HCT116 (cell line): ENCODE data around the gene HYAL1. TPM values are rescaled to one million over a fixed set of nuclear protein-coding genes. Genes with fewer than 3 reads are reported as not detected.

Experiments used
- ATAC-seq: fragments of 200-7000 bp; cut with Tn5 transposase; 2 replicates; pipeline ENCODE4 v1.9.1; 2020; ENCODE audit warnings: mild to moderate bottlenecking, moderate library complexity
- BruUV-seq: library from RNA; stranded (reverse); fragments of 400-500 nt; replicated peaks from 2 replicates; lab custom pipeline; 2021; lab: Mats Ljungman, UMichigan
- CTCF ChIA-PET: fragments of 300-600 bp; sonication (Branson Sonifier 250); formaldehyde crosslinking; loops from one replicate; lab custom pipeline; 2021; ENCODE audit warnings: antibody characterized with exemption; lab: Charles Lee
- POLR2A ChIA-PET: fragments of 300-600, 350-600 bp; sonication (Branson Sonifier 250); formaldehyde crosslinking; loops from one replicate; lab custom pipeline; 2021; ENCODE audit warnings: antibody characterized with exemption; lab: Charles Lee
- RAD21 ChIA-PET, 2 experiments: fragments of 300-600 bp; sonication (Branson Sonifier 250); formaldehyde crosslinking; loops; one replicate each; lab custom pipeline; 2023; ENCODE audit warnings: low total read pairs in 2 of 2; ENCODE audit not compliant: uncharacterized antibody in 2 of 2, unreplicated experiment in 2 of 2, low non-redundant PET in 1 of 2; lab: Charles Lee
- DNase-seq: peaks from one replicate; pipeline ENCODE4 v3.0.0-alpha.2; 2010; ENCODE audit warnings: low read depth, low spot score
- H2AFZ ChIP-seq: fragments of 200-600 bp; shearing (Covaris generic), sonication (generic); 2 replicates; pipeline ENCODE4 v1.6.1; 2017; ENCODE audit warnings: low read depth, mixed run types, mixed read lengths, antibody characterized with exemption, low read length; ENCODE audit not compliant: poor library complexity, severe bottlenecking
- H3K27ac ChIP-seq: 2 replicates; pipeline ENCODE4 v1.5.1; 2012; ENCODE audit warnings: low read depth, low read length
- H3K27me3 ChIP-seq: fragments of 200-600 bp; sonication (generic); 2 replicates; pipeline ENCODE4 v1.6.1; 2016; ENCODE audit warnings: mixed run types, low read length, mixed read lengths; ENCODE audit not compliant: insufficient read depth
- H3K36me3 ChIP-seq, 2 experiments: fragments of 200-500 bp in 1 of 2; fragments of 200-600 bp in 1 of 2; sonication (Bioruptor generic) in 1 of 2; sonication (generic) in 1 of 2; 2 replicates each; pipeline versions ENCODE4 v1.5.1 to v1.6.1; 2014 to 2016; ENCODE audit warnings: low read length in 2 of 2, inconsistent platforms in 1 of 2, mixed read lengths in 1 of 2, mixed run types in 1 of 2; ENCODE audit not compliant: insufficient read depth in 2 of 2, control insufficient read depth in 1 of 2
- H3K4me1 ChIP-seq, 2 experiments: fragments of 200-600 bp in 1 of 2; sonication (generic) in 1 of 2; 2 replicates each; pipeline versions ENCODE4 v1.5.1 to v1.6.1; 2012 to 2017; ENCODE audit warnings: low read length in 2 of 2, inconsistent platforms in 1 of 2, mild to moderate bottlenecking in 1 of 2, mixed read lengths in 1 of 2, mixed run types in 1 of 2, moderate library complexity in 1 of 2; ENCODE audit not compliant: insufficient read depth in 2 of 2, control insufficient read depth in 1 of 2
- H3K4me2 ChIP-seq: fragments of 200-600 bp; sonication (generic); 2 replicates; pipeline ENCODE4 v1.6.1; 2017; ENCODE audit warnings: mixed run types, low read length, mixed read lengths
- H3K4me3 ChIP-seq, 2 experiments: fragments of 200-600 bp in 1 of 2; sonication (generic) in 1 of 2; replicated peaks in 1 of 2; 2 replicates each; pipeline ENCODE4 v1.5.1; 2011 to 2016; ENCODE audit warnings: low read length in 2 of 2, control low read depth in 1 of 2, low read depth in 1 of 2, mild to moderate bottlenecking in 1 of 2, mixed read lengths in 1 of 2, mixed run types in 1 of 2
- H3K79me2 ChIP-seq: fragments of 200-600 bp; sonication (generic); 2 replicates; pipeline ENCODE4 v1.6.1; 2017; ENCODE audit warnings: mild to moderate bottlenecking, mixed run types, low read length, moderate library complexity, mixed read lengths; ENCODE audit not compliant: insufficient read depth
- H3K9ac ChIP-seq: fragments of 200-600 bp; sonication (generic); 2 replicates; pipeline ENCODE4 v1.6.1; 2016; ENCODE audit warnings: low read length, mixed read lengths
- H3K9me2 ChIP-seq: fragments of 200-600 bp; sonication (generic), shearing (Covaris generic); 2 replicates; pipeline ENCODE4 v1.6.1; 2017; ENCODE audit warnings: mixed run types, mild to moderate bottlenecking, moderate library complexity; ENCODE audit not compliant: insufficient read depth
- H3K9me3 ChIP-seq, 2 experiments: fragments of 200-500 bp in 1 of 2; fragments of 200-600 bp in 1 of 2; sonication (Bioruptor generic) in 1 of 2; sonication (generic) in 1 of 2; 2 replicates each; pipeline ENCODE4 v1.6.1; 2014 to 2017; ENCODE audit warnings: low read length in 2 of 2, mixed read lengths in 2 of 2, inconsistent platforms in 1 of 2, low read depth in 1 of 2, mild to moderate bottlenecking in 1 of 2, mixed run types in 1 of 2, moderate library complexity in 1 of 2; ENCODE audit not compliant: control insufficient read depth in 1 of 2, insufficient read depth in 1 of 2
- H4K20me1 ChIP-seq: fragments of 200-600 bp; sonication (generic), shearing (Covaris generic); 2 replicates; pipeline ENCODE4 v1.6.1; 2017; ENCODE audit warnings: mixed run types, mild to moderate bottlenecking, moderate library complexity; ENCODE audit not compliant: insufficient read depth
- CEBPB ChIP-seq: IDR thresholded peaks from 2 replicates; pipeline ENCODE4 v1.6.1; 2012; ENCODE audit warnings: low read depth
- CTCF ChIP-seq, 3 experiments: fragments of 200-600 bp in 1 of 3; sonication (generic) in 1 of 3; IDR thresholded peaks in 2 of 3; conservative IDR thresholded peaks in 1 of 3; 2 replicates each; pipeline ENCODE4 v1.5.1; 2012 to 2017; ENCODE audit warnings: low read depth in 2 of 3, low read length in 2 of 3, antibody characterized with exemption in 1 of 3, borderline replicate concordance in 1 of 3, control low read depth in 1 of 3, mild to moderate bottlenecking in 1 of 3, mixed read lengths in 1 of 3, mixed run types in 1 of 3, moderate library complexity in 1 of 3; ENCODE audit not compliant: insufficient read depth in 1 of 3
- EGR1 ChIP-seq: IDR thresholded peaks from 2 replicates; pipeline ENCODE4 v1.6.1; 2012; ENCODE audit warnings: low read depth
- ELF1 ChIP-seq: IDR thresholded peaks from 2 replicates; pipeline ENCODE4 v1.6.1; 2012; ENCODE audit warnings: low read depth, borderline replicate concordance
- EZH2 ChIP-seq: fragments of 200-600 bp; sonication (generic); IDR thresholded peaks from 2 replicates; pipeline ENCODE4 v1.6.1; 2017; ENCODE audit warnings: antibody characterized with exemption, mixed run types
- EZH2phosphoT487 ChIP-seq: fragments of 200-600 bp; IDR thresholded peaks from 2 replicates; pipeline ENCODE4 v1.6.1; 2018; ENCODE audit warnings: antibody characterized with exemption, borderline replicate concordance
- FOSL1 ChIP-seq: IDR thresholded peaks from 2 replicates; pipeline ENCODE4 v1.6.1; 2012; ENCODE audit warnings: low read depth
- MAX ChIP-seq: IDR thresholded peaks from 2 replicates; pipeline ENCODE4 v1.6.1; 2012
- POLR2A ChIP-seq: IDR thresholded peaks from 2 replicates; pipeline ENCODE4 v1.7.0; 2011; ENCODE audit warnings: borderline replicate concordance; ENCODE audit not compliant: insufficient read depth, insufficient read length; ENCODE audit errors: extremely low read depth
- POLR2AphosphoS5 ChIP-seq: IDR thresholded peaks from 2 replicates; pipeline ENCODE4 v1.6.1; 2011; ENCODE audit warnings: mild to moderate bottlenecking, low read depth, low read length, moderate library complexity
- RAD21 ChIP-seq: IDR thresholded peaks from 2 replicates; pipeline ENCODE4 v1.6.1; 2012; ENCODE audit warnings: low read depth, mild to moderate bottlenecking
- REST ChIP-seq: IDR thresholded peaks from 2 replicates; pipeline ENCODE4 v1.6.1; 2012; ENCODE audit warnings: low read depth
- SIN3A ChIP-seq: IDR thresholded peaks from 2 replicates; pipeline ENCODE4 v1.6.1; 2012; ENCODE audit warnings: low read depth
- TCF7L2 ChIP-seq: IDR thresholded peaks from 2 replicates; pipeline ENCODE4 v1.7.0; 2011; ENCODE audit warnings: borderline replicate concordance, inconsistent platforms; ENCODE audit not compliant: insufficient read depth, insufficient read length; ENCODE audit errors: extremely low read depth
- YY1 ChIP-seq: IDR thresholded peaks from 2 replicates; pipeline ENCODE4 v1.6.1; 2011; ENCODE audit warnings: low read length, low read depth, moderate library complexity, mild to moderate bottlenecking; ENCODE audit not compliant: insufficient replicate concordance; ENCODE audit errors: extremely low read depth
- ZBTB33 ChIP-seq: IDR thresholded peaks from 2 replicates; pipeline ENCODE4 v1.6.1; 2011; ENCODE audit warnings: mild to moderate bottlenecking, low read length, moderate library complexity; ENCODE audit not compliant: insufficient replicate concordance; ENCODE audit errors: extremely low read depth
- ZFX ChIP-seq: fragments of 450-650 bp; IDR thresholded peaks from 2 replicates; pipeline ENCODE4 v1.6.1; 2017
- ZNF274 ChIP-seq: fragments of 200-500 bp; sonication (Bioruptor generic); IDR thresholded peaks from 2 replicates; pipeline ENCODE4 v1.6.1; 2014; ENCODE audit warnings: mild to moderate bottlenecking, low read depth, low read length, inconsistent platforms
- intact Hi-C: fragments of 100-400 bp; cut with micrococcal nuclease; formaldehyde crosslinking; loops from 2 replicates; pipeline ENCODE4 v1.10.0; 2022
- total RNA-seq: library from RNA; stranded (reverse); gene quantifications from one replicate; pipeline ENCODE4 v1.2.1, GENCODE V29; 2021; ENCODE audit not compliant: unreplicated experiment

HYAL1 gene
- total RNA-seq, 1 experiment from 2014 or later = 6.1 TPM

- DNase-seq (no peak), ATAC-seq (no peak)
- TF ChIP-seq YY1 (no peak), RAD21 (no peak), ELF1 (no peak), MAX (no peak), ZNF274 (no peak), ZFX (no peak), FOSL1 (no peak), SIN3A (no peak), CTCF (IDR thresholded peaks at IDR 0.05 in 2 of 3, conservative IDR thresholded peaks at IDR 0.05 in 1 of 3; ENCODE audit: borderline replicate concordance in 1 of 3, insufficient read depth in 1 of 3, low read depth in 2 of 3, low read length in 2 of 3) (no peak), EZH2 (no peak), ZBTB33 (no peak), POLR2A (no peak), TCF7L2 (no peak), POLR2AphosphoS5 (no peak), EGR1 (no peak), CEBPB (no peak), REST (no peak), EZH2phosphoT487 (no peak)
- H3K4me2 ChIP-seq = peak overlapping the region; percentile 95
- H3K27ac ChIP-seq = peak overlapping the region; percentile 82
- no peaks in the 10 kb centered on the region for H3K27me3 ChIP-seq
- no peaks in the 10 kb centered on the region for H3K9me2 ChIP-seq
- peaks cover 0 to 5% of the 10 kb centered on the region in 2 experiments; a peak in 1 of 4 replicates for H3K36me3 ChIP-seq
- peak overlapping the region; percentile 98 for H3K9ac ChIP-seq
- POLR2A ChIA-PET = no interaction called here
- H4K20me1 ChIP-seq = no peaks in the 10 kb centered on the region; the same call in 1 of the 2 replicates
- H3K4me3 ChIP-seq = peak overlapping the region; percentile 62 to 89
- RAD21 ChIA-PET = interaction anchor here in 1 of 2 experiments (0.5 kb wide), 1 partner anchor 113 kb away, joined by 4 read pairs; no protein-coding TSS in a partner anchor
- peaks cover 47% of the 10 kb centered on the region for H3K79me2 ChIP-seq
- no TSS peak for BruUV-seq
- no peak overlapping the region for H2AFZ ChIP-seq
- H3K9me3 ChIP-seq = no peaks in the 10 kb centered on the region
- H3K4me1 ChIP-seq = peaks cover 29 to 60% of the 10 kb centered on the region in 2 experiments
- intact Hi-C loops = no loop called here
- CTCF ChIA-PET = no interaction called here
Observed at GRCh38 chr3:50339485-50340146, 36.2 kb upstream of the HYAL1 start.
